HG03469 (cell line): ENCODE measurements around the gene BTBD1.
"Not testable (repeated sequence)": the region's sequence is repeated elsewhere in the genome, so short reads cannot be mapped to it uniquely, and the experiment has no call there.

Source experiments
- ATAC-seq: cut with Tn5 transposase; IDR thresholded peaks from one replicate; pipeline ENCODE4 v1.9.1; 2021; ENCODE audit warnings: mild to moderate bottlenecking, moderate library complexity, moderate number of reproducible peaks; ENCODE audit not compliant: unreplicated experiment

The BTBD1 gene

GRCh38 chr15:83098079-83098478, 31.0 kb upstream of the BTBD1 start:
- ATAC-seq, result no peak

GRCh38 chr15:83094583-83094982, 27.5 kb upstream of the BTBD1 start:
- no peak for ATAC-seq

GRCh38 chr15:83092309-83092976, 25.4 kb upstream of the BTBD1 start:
- ATAC-seq, result no peak

- not testable (repeated sequence) for ATAC-seq
Measured at GRCh38 chr15:83091965-83092308, 24.9 kb upstream of the BTBD1 start.

GRCh38 chr15:83090465-83090864, 23.4 kb upstream of the BTBD1 start:
- no peak for ATAC-seq

GRCh38 chr15:83088876-83089275, 21.8 kb upstream of the BTBD1 start:
- no peak for ATAC-seq

GRCh38 chr15:83087576-83087975, 20.5 kb upstream of the BTBD1 start:
- no peak for ATAC-seq

GRCh38 chr15:83085864-83086552, 19.0 kb upstream of the BTBD1 start:
- not testable (repeated sequence) for ATAC-seq

GRCh38 chr15:83085461-83085860, 18.4 kb upstream of the BTBD1 start:
- not testable (repeated sequence) for ATAC-seq

- ATAC-seq, result no peak
Measured at GRCh38 chr15:83082730-83083386, 15.8 kb upstream of the BTBD1 start.

- ATAC-seq, result no peak
Measured at GRCh38 chr15:83081256-83082014, 14.4 kb upstream of the BTBD1 start.

- no peak for ATAC-seq
Measured at GRCh38 chr15:83078712-83079111, 11.7 kb upstream of the BTBD1 start.

GRCh38 chr15:83077491-83078230, 10.6 kb upstream of the BTBD1 start:
- ATAC-seq, result no peak

GRCh38 chr15:83069211-83069642, 2.2 kb upstream of the BTBD1 start:
- ATAC-seq, result not testable (repeated sequence)

- no peak for ATAC-seq
Measured at GRCh38 chr15:83068054-83068453, 1.0 kb upstream of the BTBD1 start.

- ATAC-seq, result no peak
Measured at GRCh38 chr15:83067638-83067962, 548 bp upstream of the BTBD1 start.

- no peak for ATAC-seq
Measured at GRCh38 chr15:83066034-83066733, 868 bp downstream of the BTBD1 start.

GRCh38 chr15:83065431-83065830, 1.6 kb downstream of the BTBD1 start:
- no peak for ATAC-seq

- ATAC-seq, result no peak
Measured at GRCh38 chr15:83064859-83065258, 2.2 kb downstream of the BTBD1 start.

- no peak for ATAC-seq
Measured at GRCh38 chr15:83063551-83063950, 3.5 kb downstream of the BTBD1 start.
